Neutrophil (primary cell): ENCODE data around the gene STUB1.

ENCODE experiments used
- H3K27ac ChIP-seq: fragments of 200-600 bp; sonication (generic); 2 replicates; pipeline ENCODE4 v1.5.1; 2016; ENCODE audit warnings: mild to moderate bottlenecking, moderate library complexity
- H3K27me3 ChIP-seq: fragments of 200-600 bp; sonication (generic); 2 replicates; pipeline ENCODE4 v1.6.0; 2016; ENCODE audit warnings: mild to moderate bottlenecking
- H3K36me3 ChIP-seq: fragments of 200-600 bp; sonication (generic); 2 replicates; pipeline ENCODE4 v1.5.1; 2017
- H3K4me1 ChIP-seq, 2 experiments: fragments of 200-600 bp in 1 of 2; sonication (generic) in 1 of 2; 1 replicate in 1 of 2; 2 replicates in 1 of 2; pipeline versions ENCODE4 v1.5.1 to v1.6.1; 2013 to 2016; ENCODE audit warnings: low read depth in 1 of 2, low read length in 1 of 2, mild to moderate bottlenecking in 1 of 2, moderate library complexity in 1 of 2; ENCODE audit not compliant: control insufficient read depth in 1 of 2, insufficient read depth in 1 of 2
- H3K4me3 ChIP-seq, 2 experiments: fragments of 200-600 bp in 1 of 2; sonication (generic) in 1 of 2; 1 replicate in 1 of 2; 2 replicates in 1 of 2; pipeline ENCODE4 v1.5.1; 2013 to 2016; ENCODE audit warnings: low read depth in 1 of 2, low read length in 1 of 2, mild to moderate bottlenecking in 1 of 2, moderate library complexity in 1 of 2
- H3K9me3 ChIP-seq: fragments of 200-600 bp; sonication (generic); 2 replicates; pipeline ENCODE4 v1.5.1; 2016
- CTCF ChIP-seq: fragments of 200-600 bp; sonication (generic); IDR thresholded peaks from 2 replicates; pipeline ENCODE4 v1.5.1; 2016; ENCODE audit warnings: antibody characterized with exemption

The STUB1 gene

DNA sequence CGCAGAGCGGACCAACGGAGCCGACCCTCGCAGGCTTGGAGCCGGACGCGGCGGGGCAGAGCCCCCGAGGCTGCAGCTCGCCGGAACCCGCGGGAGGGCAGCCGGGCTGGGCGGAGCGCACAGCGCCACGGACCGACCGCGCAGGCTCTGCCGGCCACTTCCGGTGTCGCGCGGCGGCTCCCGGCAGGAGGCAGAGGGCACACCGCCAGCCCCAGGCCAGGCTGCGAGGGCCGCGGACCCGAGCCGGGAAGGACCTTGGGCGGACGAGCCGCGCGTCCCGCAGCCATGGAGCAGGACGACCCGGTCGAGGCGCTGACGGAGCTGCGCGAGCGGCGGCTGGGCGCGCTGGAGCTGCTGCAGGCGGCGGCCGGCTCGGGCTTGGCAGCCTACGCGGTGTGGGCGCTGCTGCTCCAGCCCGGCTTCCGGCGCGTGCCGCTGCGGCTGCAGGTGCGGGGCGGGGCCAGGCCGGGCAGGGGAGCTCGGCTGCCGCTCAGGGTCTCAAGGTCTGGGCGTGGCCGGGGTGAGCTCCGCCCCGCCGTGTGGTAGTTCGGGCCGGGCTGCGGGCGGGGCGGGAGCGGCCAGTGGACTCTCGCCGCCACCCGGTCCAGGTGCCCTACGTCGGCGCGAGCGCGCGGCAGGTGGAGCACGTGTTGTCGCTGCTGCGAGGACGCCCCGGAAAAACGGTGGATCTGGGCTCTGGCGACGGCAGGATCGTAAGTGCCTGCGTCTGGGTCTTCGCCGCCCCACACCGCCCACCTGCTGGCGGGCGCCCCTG lies 41.0 kb downstream of the STUB1 start, which contains the start of gene ANTKMT:
TSS of gene ANTKMT (plus strand) at position 157 of the 775 bp plus-strand sequence. CDS start at position 286, 129 bp downstream.
- peaks cover 68% of the 10 kb centered on the region for H3K27me3 ChIP-seq
- H3K9me3 ChIP-seq, result no peaks in the 10 kb centered on the region
- H3K4me3 ChIP-seq, result peak within 1 kb of the TSS; percentile 76 to 78
- peak within 1 kb of the TSS; percentile 69 for H3K27ac ChIP-seq
- H3K36me3 ChIP-seq, result no peaks in the 10 kb centered on the region
- TF ChIP-seq CTCF, result peak; percentile 27
- peaks cover 19 to 23% of the 10 kb centered on the region in 2 experiments for H3K4me1 ChIP-seq

GRCh38 chr16:721765-722540 lies 41.7 kb downstream of the STUB1 start:
- no peaks in the 10 kb centered on the region for H3K9me3 ChIP-seq
- no peak for TF ChIP-seq CTCF
- H3K4me1 ChIP-seq, result peaks cover 19 to 29% of the 10 kb centered on the region in 2 experiments
- no peaks in the 10 kb centered on the region for H3K36me3 ChIP-seq
- H3K4me3 ChIP-seq, result peak overlapping the region; percentile 76 to 78
- peaks cover 68% of the 10 kb centered on the region for H3K27me3 ChIP-seq
- peak overlapping the region; percentile 69 for H3K27ac ChIP-seq

DNA sequence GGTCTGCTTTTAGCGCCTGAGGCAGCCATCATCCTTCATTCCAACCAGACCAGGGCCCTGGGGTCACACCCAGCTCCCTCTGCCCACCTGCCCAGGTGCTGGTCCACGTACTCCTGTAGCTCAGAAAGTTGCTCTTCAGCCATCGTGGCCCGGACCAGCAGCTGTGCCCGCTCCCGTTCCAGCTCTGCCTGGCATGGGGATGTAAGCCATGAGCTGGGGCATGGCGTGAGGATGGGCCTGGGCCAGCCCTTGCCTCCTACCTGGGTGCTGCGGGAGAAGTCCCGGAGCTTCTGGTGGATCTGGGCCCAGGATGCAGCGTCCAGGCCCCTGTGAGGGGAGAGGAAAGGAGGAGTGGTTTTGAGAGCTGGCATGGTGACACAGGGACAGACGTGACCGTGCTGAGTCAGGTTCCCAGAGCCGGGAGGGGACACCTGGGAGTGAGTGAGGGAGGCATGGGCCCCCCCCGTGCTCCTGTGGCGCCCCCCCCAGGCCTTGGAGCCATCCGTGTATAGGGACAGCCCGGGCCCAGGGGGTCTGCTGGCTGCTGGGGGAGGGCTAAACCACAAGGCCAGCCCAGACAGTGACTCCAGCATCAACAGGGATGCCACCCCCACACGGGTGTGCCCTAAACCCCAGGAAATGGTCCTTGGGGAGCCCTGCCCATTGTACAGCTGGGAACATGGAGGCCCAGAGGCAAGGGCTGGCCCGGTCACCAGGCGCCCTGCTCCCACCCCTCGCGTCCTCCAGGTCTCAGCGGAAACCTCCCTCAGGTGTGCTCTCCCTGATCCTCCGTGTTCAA lies 42.8 kb downstream of the STUB1 start:
- Histone ChIP-seq H3K9me3 (no peaks in the 10 kb centered on the region), H3K27ac (no peak overlapping the region), H3K4me3 (no peak overlapping the region), H3K27me3 (peaks cover 68% of the 10 kb centered on the region), H3K36me3 (no peaks in the 10 kb centered on the region), H3K4me1 (peaks cover 27 to 40% of the 10 kb centered on the region in 2 experiments)
- no peak for TF ChIP-seq CTCF

DNA sequence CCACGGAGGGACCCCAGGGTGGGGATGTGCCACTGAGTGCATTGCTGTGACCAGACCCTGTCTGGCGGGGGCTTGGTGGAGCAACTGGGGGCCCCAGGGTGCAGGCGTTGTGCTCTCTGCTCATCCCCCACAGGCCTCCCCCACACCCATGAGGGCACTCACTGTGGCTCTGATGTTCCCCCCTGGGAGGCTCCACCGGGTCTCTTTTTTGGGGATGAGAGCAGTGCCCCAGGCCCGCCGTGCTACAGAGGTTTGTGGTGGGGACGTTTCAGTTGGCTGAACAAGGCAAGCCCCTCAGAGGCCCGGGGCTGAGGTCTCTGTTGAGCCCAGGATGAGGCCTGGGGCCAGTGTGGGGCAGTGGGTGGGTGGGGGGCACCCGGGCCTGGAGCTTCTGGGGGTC lies 43.5 kb downstream of the STUB1 start:
- H3K9me3 ChIP-seq, result no peaks in the 10 kb centered on the region
- H3K27ac ChIP-seq, result no peak overlapping the region
- H3K4me3 ChIP-seq, result no peak overlapping the region
- H3K27me3 ChIP-seq, result peaks cover 68% of the 10 kb centered on the region
- TF ChIP-seq CTCF, result no peak
- H3K36me3 ChIP-seq, result no peaks in the 10 kb centered on the region
- peaks cover 27 to 46% of the 10 kb centered on the region in 2 experiments for H3K4me1 ChIP-seq
